ENCODE measurements around the gene ZMYM2. TPM values are rescaled to one million over a fixed set of nuclear protein-coding genes. Genes with fewer than 3 reads are reported as not detected.

ZMYM2 gene
- total RNA-seq, 1 experiment from 2014 or later = 91.1 TPM

DNA sequence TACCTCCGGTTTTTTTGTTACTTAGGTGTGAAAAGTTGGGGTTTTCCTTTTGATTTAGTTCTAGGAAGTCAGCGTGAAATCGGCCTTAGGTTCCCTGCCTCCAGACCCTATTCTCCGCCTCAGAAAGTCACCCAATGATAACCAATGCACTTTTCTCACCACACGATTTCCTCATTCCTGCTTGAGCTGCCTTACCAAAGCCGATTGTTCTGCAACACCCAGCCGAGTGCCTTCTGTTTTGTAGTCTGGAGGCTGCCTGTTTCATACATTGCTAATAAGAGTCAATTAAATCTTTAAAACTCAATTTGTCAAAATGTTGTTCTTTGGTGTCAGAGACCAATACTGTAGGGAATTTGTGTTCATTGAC, 162.6 kb downstream of the ZMYM2 start:
- BruUV-seq (replicated peaks) = no TSS peak
- CTCF ChIA-PET = interaction anchor here (0.7 to 1.6 kb wide), 4 partner anchors 10 to 137 kb away, joined by 3 to 4 read pairs (median 4); partner anchors contain the start of gene GJA3
- DNase-seq = peak; percentile 51 to 57
- POLR2A ChIA-PET = no interaction called here
- Histone ChIP-seq H3K4me1 (peaks cover 19% of the 10 kb centered on the region), H3K27me3 (replicated peaks; ENCODE audit: control insufficient read depth, insufficient read depth, low read length) (no peaks in the 10 kb centered on the region), H3K9me3 (no peaks in the 10 kb centered on the region), H3K36me3 (ENCODE audit: control insufficient read depth, insufficient read depth, low read length) (no peaks in the 10 kb centered on the region), H3K4me3 (ENCODE audit: low read depth, low read length) (peak overlapping the region; percentile 38)
- peaks cover 15% of the 10 kb centered on the region for H3K4me1 Mint-ChIP-seq (ENCODE audit: low read depth, unreplicated experiment)
- TF ChIP-seq, protein P1, sequence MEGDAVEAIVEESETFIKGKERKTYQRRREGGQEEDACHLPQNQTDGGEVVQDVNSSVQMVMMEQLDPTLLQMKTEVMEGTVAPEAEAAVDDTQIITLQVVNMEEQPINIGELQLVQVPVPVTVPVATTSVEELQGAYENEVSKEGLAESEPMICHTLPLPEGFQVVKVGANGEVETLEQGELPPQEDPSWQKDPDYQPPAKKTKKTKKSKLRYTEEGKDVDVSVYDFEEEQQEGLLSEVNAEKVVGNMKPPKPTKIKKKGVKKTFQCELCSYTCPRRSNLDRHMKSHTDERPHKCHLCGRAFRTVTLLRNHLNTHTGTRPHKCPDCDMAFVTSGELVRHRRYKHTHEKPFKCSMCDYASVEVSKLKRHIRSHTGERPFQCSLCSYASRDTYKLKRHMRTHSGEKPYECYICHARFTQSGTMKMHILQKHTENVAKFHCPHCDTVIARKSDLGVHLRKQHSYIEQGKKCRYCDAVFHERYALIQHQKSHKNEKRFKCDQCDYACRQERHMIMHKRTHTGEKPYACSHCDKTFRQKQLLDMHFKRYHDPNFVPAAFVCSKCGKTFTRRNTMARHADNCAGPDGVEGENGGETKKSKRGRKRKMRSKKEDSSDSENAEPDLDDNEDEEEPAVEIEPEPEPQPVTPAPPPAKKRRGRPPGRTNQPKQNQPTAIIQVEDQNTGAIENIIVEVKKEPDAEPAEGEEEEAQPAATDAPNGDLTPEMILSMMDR (IDR thresholded peaks at IDR 0.05; ENCODE audit: insufficient read depth in 1 of 2, low read depth in 1 of 2, low read length in 1 of 2, severe bottlenecking in 1 of 2, unreplicated experiment in 1 of 2) = no peak
- H3K36me3 Mint-ChIP-seq (ENCODE audit: insufficient read depth, unreplicated experiment) = peaks cover 30% of the 10 kb centered on the region
- no peaks in the 10 kb centered on the region for H3K9me3 Mint-ChIP-seq (ENCODE audit: unreplicated experiment)
- peak overlapping the region; percentile 88 for H3K27ac Mint-ChIP-seq (ENCODE audit: unreplicated experiment)
- peaks cover 3% of the 10 kb centered on the region for H3K27me3 Mint-ChIP-seq (ENCODE audit: insufficient read depth, unreplicated experiment)
- intact Hi-C loops (cut with micrococcal nuclease; ENCODE audit: unreplicated experiment) = no loop called here
- H3K4me3 Mint-ChIP-seq (ENCODE audit: unreplicated experiment) = peak overlapping the region; percentile 90

DNA sequence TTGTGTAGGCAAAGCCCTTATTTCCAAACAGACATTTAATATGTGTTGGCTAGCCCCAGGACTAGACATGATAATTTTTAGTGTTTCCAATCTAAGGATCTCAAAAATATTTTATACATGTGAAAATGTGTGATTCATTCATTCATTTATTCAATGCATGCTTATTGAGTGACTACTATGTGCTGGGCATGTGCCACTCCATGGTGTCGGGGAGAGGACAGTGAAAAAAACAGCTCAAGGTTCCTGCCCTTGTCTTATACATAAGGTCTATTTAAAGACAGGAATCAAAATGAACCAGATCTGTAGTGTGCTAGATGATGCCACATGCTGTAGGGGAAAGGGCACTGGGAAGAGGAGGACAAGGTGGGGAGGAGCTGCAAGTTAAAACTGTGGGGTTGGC, 165.8 kb downstream of the ZMYM2 start:
- H3K4me3 ChIP-seq (ENCODE audit: low read depth, low read length) = no peak overlapping the region
- ChIA-PET POLR2A (no interaction called here), CTCF (interaction anchor here (0.6 kb wide), 1 partner anchor 123 kb away, joined by 5 read pairs; no protein-coding TSS in a partner anchor)
- no peaks in the 10 kb centered on the region for H3K9me3 ChIP-seq
- H3K36me3 Mint-ChIP-seq (ENCODE audit: insufficient read depth, unreplicated experiment) = peaks cover 25% of the 10 kb centered on the region
- intact Hi-C loops (cut with micrococcal nuclease; ENCODE audit: unreplicated experiment) = no loop called here
- no peak overlapping the region for H3K27ac Mint-ChIP-seq (ENCODE audit: unreplicated experiment)
- peaks cover 11% of the 10 kb centered on the region for H3K4me1 Mint-ChIP-seq (ENCODE audit: low read depth, unreplicated experiment)
- no peaks in the 10 kb centered on the region for H3K36me3 ChIP-seq (ENCODE audit: control insufficient read depth, insufficient read depth, low read length)
- DNase-seq = peak in 1 of 2 experiments; percentile 6
- no TSS peak for BruUV-seq (replicated peaks)
- H3K9me3 Mint-ChIP-seq (ENCODE audit: unreplicated experiment) = no peaks in the 10 kb centered on the region
- peaks cover 18% of the 10 kb centered on the region for H3K4me1 ChIP-seq
- H3K27me3 Mint-ChIP-seq (ENCODE audit: insufficient read depth, unreplicated experiment) = peaks cover 3% of the 10 kb centered on the region
- no peak overlapping the region for H3K4me3 Mint-ChIP-seq (ENCODE audit: unreplicated experiment)
- no peaks in the 10 kb centered on the region for H3K27me3 ChIP-seq (replicated peaks; ENCODE audit: control insufficient read depth, insufficient read depth, low read length)
- TF ChIP-seq, protein P1 (IDR thresholded peaks at IDR 0.05; ENCODE audit: insufficient read depth in 1 of 2, low read depth in 1 of 2, low read length in 1 of 2, severe bottlenecking in 1 of 2, unreplicated experiment in 1 of 2) = no peak

DNA sequence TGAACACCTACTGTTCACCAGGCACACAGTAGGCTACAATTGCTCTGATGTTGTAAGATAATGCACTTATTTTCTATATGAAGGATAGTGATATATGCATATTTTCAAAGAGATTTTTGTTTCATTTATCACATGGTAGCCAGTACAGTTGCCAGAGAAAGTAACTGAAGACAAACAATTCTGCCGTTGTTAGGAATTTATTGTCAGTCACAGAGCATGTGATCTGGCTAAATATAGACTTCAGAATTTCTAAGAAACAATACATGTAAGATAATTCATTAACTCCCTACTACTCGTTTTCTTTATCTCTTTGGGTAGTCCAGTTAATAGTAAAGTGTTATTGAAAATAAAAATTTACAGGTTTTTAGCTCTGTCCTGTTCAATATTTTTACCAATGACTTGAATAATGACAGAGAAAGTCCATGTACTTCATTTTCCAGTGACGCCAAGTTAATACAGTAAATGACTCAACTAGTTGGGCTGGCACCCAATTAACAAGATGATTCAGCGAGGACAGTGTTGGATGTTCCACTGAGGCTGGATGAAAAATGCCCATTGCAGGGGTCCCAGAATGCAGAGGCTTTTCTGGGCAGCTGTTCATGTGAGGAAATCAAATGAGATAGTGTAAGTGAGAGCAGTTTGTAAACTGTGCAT, 166.7 kb downstream of the ZMYM2 start:
- Mint-ChIP-seq H3K27me3 (ENCODE audit: insufficient read depth, unreplicated experiment) (peaks cover 3% of the 10 kb centered on the region), H3K27ac (ENCODE audit: unreplicated experiment) (no peak overlapping the region), H3K4me1 (ENCODE audit: low read depth, unreplicated experiment) (peaks cover 6% of the 10 kb centered on the region), H3K4me3 (ENCODE audit: unreplicated experiment) (no peak overlapping the region), H3K36me3 (ENCODE audit: insufficient read depth, unreplicated experiment) (peaks cover 17% of the 10 kb centered on the region), H3K9me3 (ENCODE audit: unreplicated experiment) (no peaks in the 10 kb centered on the region)
- CTCF ChIA-PET = no interaction called here
- Histone ChIP-seq H3K4me3 (ENCODE audit: low read depth, low read length) (no peak overlapping the region), H3K36me3 (ENCODE audit: control insufficient read depth, insufficient read depth, low read length) (no peaks in the 10 kb centered on the region), H3K4me1 (peaks cover 8% of the 10 kb centered on the region), H3K9me3 (no peaks in the 10 kb centered on the region), H3K27me3 (replicated peaks; ENCODE audit: control insufficient read depth, insufficient read depth, low read length) (no peaks in the 10 kb centered on the region)
- peak in 1 of 2 experiments; percentile 1 for DNase-seq
- TF ChIP-seq, protein P1 (IDR thresholded peaks at IDR 0.05; ENCODE audit: insufficient read depth in 1 of 2, low read depth in 1 of 2, low read length in 1 of 2, severe bottlenecking in 1 of 2, unreplicated experiment in 1 of 2) = no peak
- intact Hi-C loops (cut with micrococcal nuclease; ENCODE audit: unreplicated experiment) = no loop called here
- BruUV-seq (replicated peaks) = no TSS peak
- POLR2A ChIA-PET = no interaction called here

Data from Caco-2 (cell line).